GM18520 (cell line): Measurements from ENCODE around the gene MRPS9.

Experiments used
- ATAC-seq: cut with Tn5 transposase; IDR thresholded peaks from one replicate; pipeline ENCODE4 v1.9.1; 2021; ENCODE audit not compliant: unreplicated experiment

Gene MRPS9

GRCh38 chr2:105118960-105119359, 81.1 kb downstream of the MRPS9 start:
- no peak for ATAC-seq

- ATAC-seq: no peak
These were observed 83.6 kb downstream of the MRPS9 start for GRCh38 chr2:105121434-105121833.

GRCh38 chr2:105125428-105125827, 87.6 kb downstream of the MRPS9 start:
- no peak for ATAC-seq

DNA sequence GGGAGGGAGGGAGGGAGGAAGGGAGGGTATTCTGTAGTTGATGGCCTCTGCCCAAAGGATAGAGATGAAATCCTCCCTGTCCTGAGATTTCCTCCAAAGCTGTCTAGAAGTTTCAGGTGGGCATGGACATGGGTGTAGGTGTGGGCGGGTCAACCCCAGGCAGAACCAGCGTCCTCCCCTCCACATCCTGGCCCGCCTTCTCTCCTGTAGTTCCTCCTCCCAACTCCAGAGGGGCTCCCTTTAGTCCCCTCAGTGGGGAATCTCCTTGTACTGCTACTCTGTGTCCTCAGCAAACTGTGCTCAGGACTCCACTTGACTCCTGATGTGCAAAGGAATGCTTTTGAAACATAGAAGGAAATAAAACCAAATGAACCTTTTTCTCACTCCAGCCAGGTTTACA, 88.1 kb downstream of the MRPS9 start:
- no peak for ATAC-seq

GRCh38 chr2:105126336-105126735, 88.5 kb downstream of the MRPS9 start:
- ATAC-seq: no peak

DNA sequence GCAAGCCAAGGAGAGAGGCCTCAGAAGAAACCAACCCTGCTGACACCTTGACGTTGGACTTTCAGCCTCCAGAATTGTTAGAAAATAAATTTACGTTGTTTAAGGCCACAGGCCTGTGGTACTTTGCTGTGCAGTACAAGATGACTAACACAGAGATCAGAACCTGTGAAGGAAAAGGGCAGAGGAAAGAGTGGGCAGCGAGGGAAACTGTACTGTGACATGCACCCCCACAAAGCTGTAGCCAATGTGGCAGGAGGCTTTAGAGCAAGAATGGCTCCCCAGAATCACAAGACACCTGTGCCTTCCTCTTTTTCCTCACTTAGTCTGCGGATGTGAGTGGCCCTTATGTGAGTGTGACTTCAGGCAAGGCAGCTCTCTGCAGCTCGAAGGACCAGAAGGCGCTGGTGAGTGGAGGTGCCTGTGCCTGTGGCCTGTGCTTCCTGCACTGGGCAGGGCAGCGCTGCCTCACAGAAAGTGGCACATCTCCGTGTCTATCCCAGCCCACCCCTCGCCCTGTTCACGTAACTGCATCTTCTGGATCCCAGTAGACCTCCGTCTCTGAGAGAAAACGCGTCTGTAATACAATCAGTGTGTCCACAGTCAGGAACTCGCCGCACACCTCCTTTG, 89.5 kb downstream of the MRPS9 start:
- no peak for ATAC-seq

- peak; percentile 81 for ATAC-seq
These were observed 91.9 kb downstream of the MRPS9 start for GRCh38 chr2:105129722-105130232.

DNA sequence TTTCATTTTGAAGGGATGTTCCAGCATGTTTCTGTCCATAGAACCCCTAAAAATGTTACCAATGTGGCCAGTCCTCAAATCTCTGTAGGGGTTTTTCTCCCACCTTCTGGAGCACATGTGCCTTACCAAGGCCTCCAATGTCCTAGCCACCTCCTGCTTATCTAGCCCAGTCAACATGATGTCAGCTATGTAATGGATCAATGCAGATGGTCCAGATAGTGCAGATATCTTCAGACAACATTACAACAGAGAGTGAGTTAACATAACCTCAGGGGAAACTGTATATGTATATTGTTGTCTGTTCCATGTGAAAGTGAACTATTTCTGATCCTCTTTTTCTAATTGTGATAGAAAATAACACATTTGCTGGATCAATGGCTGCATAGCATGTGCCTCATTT, 92.7 kb downstream of the MRPS9 start:
- no peak for ATAC-seq

DNA sequence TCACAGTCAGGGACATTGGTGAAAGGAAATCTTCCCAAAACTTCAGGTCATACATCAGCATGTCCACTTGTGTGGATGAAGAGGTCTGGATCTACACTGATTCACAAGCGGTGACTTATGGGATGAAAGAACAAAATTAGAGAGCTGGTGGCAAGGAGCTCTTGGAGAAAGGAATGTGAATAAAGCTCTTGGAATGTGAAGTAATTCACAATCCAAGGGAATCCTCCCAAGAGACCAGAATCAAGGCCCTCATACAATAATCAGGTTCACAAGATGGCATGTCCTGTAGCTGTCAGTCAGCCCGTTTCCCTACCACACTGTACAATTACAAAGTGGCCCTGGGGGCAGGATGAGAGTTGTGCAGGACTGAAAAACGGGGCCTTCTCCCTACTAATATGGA, 96.2 kb downstream of the MRPS9 start:
- no peak for ATAC-seq

- ATAC-seq: no peak
These were observed 97.6 kb downstream of the MRPS9 start for GRCh38 chr2:105135436-105135835.

GRCh38 chr2:105136394-105136793, 98.5 kb downstream of the MRPS9 start:
- no peak for ATAC-seq

GRCh38 chr2:105138643-105139042, 100.8 kb downstream of the MRPS9 start:
- ATAC-seq: no peak

DNA sequence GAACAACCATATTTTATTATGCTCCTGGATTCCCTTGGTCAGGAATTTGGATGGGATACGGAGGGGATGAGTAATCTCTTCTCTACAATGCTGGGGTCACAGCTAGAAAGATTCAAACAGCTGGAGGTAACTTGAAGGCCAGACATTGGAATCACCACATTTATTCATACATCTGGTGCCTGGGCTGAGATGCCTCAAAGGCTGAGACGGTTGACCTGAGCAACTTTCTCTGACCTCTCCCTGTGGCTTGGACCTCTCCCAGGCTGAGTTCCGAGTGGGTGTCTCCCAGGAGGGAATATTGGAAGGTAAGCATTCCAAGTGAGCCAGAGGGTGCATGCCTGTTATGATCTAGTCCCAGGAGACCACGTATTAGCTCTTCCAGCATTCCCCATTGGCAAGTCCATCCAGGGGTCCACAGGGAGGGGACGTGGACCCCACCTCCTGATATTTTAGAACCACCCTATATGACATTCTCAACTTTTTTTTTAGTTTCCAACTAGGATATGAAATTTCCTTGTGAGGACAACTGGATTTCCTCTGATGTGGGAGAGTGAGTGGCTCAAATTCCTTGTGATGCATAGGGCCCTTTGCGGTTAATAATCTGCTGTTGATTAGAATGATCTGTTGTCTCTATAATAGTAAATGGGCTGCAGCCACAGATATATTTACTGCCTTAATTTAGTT, 101.8 kb downstream of the MRPS9 start:
- no peak for ATAC-seq

- no peak for ATAC-seq
These were observed 102.3 kb downstream of the MRPS9 start for GRCh38 chr2:105140240-105140568.

GRCh38 chr2:105141099-105141614, 103.3 kb downstream of the MRPS9 start:
- ATAC-seq: no peak

- ATAC-seq: no peak
These were observed 104.4 kb downstream of the MRPS9 start for GRCh38 chr2:105142239-105142638.

- ATAC-seq: no peak
These were observed 105.2 kb downstream of the MRPS9 start for GRCh38 chr2:105143094-105143466.

GRCh38 chr2:105143467-105144151, 105.7 kb downstream of the MRPS9 start:
- ATAC-seq: no peak

GRCh38 chr2:105144152-105144940, 106.5 kb downstream of the MRPS9 start:
- ATAC-seq: no peak

GRCh38 chr2:105144941-105145300, 107.1 kb downstream of the MRPS9 start:
- ATAC-seq: peak; percentile 87

DNA sequence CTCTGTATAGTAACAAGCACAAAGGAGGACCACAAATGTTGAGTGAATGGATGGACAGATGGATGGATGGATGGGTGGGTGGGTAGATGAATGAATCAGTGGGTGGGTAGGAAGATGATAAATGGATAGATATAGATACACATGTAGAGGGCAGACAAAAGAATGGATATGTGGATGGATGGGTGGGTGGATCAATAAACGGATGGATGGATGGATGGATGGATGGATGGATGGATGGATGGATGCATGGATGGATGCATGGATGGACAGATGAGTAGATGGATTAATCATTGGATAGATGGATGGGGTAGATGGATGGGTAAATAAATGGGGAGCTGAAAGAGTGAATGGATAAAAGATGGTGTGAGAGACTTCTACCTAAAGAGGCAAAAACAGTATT, 111.4 kb downstream of the MRPS9 start:
- no peak for ATAC-seq
